Spleen (tissue), 11 donors: ENCODE results near the gene RHEB. TPM values are rescaled to one million over a fixed set of nuclear protein-coding genes. Genes with fewer than 3 reads are reported as not detected.

ENCODE experiments used
- DNase-seq: peaks from one replicate; pipeline ENCODE4 v3.0.0-alpha.2; 2020
- H3K27ac ChIP-seq, 8 donors: fragments of 200-600 bp; sonication (generic) in 7 of 8; 1 replicate in 4 of 8; 2 replicates in 4 of 8; pipeline versions ENCODE4 v1.5.0 to v1.8.0; 2016 to 2021; ENCODE audit warnings: inconsistent platforms in 4 of 8, mild to moderate bottlenecking in 4 of 8, moderate library complexity in 1 of 8
- H3K27me3 ChIP-seq, 7 donors: fragments of 200-600 bp; sonication (generic) in 6 of 7; replicated peaks in 1 of 7; 1 replicate in 4 of 7; 2 replicates in 3 of 7; pipeline versions ENCODE4 v1.5.0 to v1.8.0; 2016 to 2021; ENCODE audit warnings: inconsistent platforms in 3 of 7, mild to moderate bottlenecking in 1 of 7
- H3K36me3 ChIP-seq, 6 donors: fragments of 200-600 bp; sonication (generic) in 5 of 6; 1 replicate in 4 of 6; 2 replicates in 2 of 6; pipeline versions ENCODE4 v1.5.0 to v1.8.0; 2016 to 2021; ENCODE audit warnings: inconsistent platforms in 2 of 6
- H3K4me1 ChIP-seq, 6 donors: fragments of 200-600 bp; sonication (generic) in 5 of 6; 1 replicate in 3 of 6; 2 replicates in 3 of 6; pipeline versions ENCODE4 v1.5.0 to v1.8.0; 2016 to 2021; ENCODE audit warnings: inconsistent platforms in 3 of 6
- H3K4me3 ChIP-seq, 8 donors: fragments of 200-600 bp; sonication (generic) in 7 of 8; 1 replicate in 4 of 8; 2 replicates in 4 of 8; pipeline versions ENCODE4 v1.5.0 to v1.8.0; 2016 to 2021; ENCODE audit warnings: inconsistent platforms in 4 of 8, mild to moderate bottlenecking in 4 of 8, moderate library complexity in 2 of 8
- H3K9me3 ChIP-seq, 8 donors: fragments of 200-600 bp; sonication (generic) in 7 of 8; 1 replicate in 4 of 8; 2 replicates in 4 of 8; pipeline versions ENCODE4 v1.5.0 to v1.8.0; 2016 to 2021; ENCODE audit warnings: inconsistent platforms in 4 of 8
- CTCF ChIP-seq, 11 experiments: fragments of 200-600 bp in 7 of 11; fragments of 450-650 bp in 4 of 11; sonication (generic) in 4 of 11; IDR thresholded peaks in 8 of 11; conservative IDR thresholded peaks in 3 of 11; 1 replicate in 7 of 11; 2 replicates in 4 of 11; pipeline versions ENCODE4 v1.4.0 to v1.8.0; 2016 to 2021; ENCODE audit warnings: antibody characterized with exemption in 11 of 11, inconsistent platforms in 4 of 11, mild to moderate bottlenecking in 1 of 11
- POLR2A ChIP-seq, 3 donors: fragments of 450-650 bp; IDR thresholded peaks; one replicate each; pipeline ENCODE4 v1.5.1; 2017; ENCODE audit warnings: antibody characterized with exemption in 3 of 3, mild to moderate bottlenecking in 1 of 3
- POLR2AphosphoS5 ChIP-seq, 3 donors: sonication (generic); formaldehyde crosslinking; IDR thresholded peaks; one replicate each; pipeline ENCODE4 v1.5.1; 2017; ENCODE audit warnings: antibody characterized with exemption in 3 of 3
- WGBS, 5 donors: extraction: QIAGEN DNeasy Blood & Tissue Kit in 3 of 5; methylation state at CpG; one replicate each; pipeline versions ENCODE4 v1.1.5 to v1.1.7; 2013 to 2018; 5-methylcytosine and 5-hydroxymethylcytosine counted together
- intact Hi-C: fragments of 100-400 bp; cut with DNase I; formaldehyde crosslinking; loops from one replicate; pipeline ENCODE4 v1.15.0; 2023; ENCODE audit warnings: low total_unique reads
- polyA plus RNA-seq, 3 donors: library from polyadenylated mRNA; stranded (reverse); fragments of 200-250 nt; gene quantifications; one replicate each; pipeline ENCODE4 v1.2.1, GENCODE V29; 2013
- total RNA-seq, 7 donors: library from RNA; depleted of rRNA in 3 of 7; stranded (reverse); fragments of >200 nt in 3 of 7; fragmentation: NEBNext Ultra II Directional in 4 of 7; extraction: Animal tissue kit (Norgen Biotek cat#: 25700) in 4 of 7; gene quantifications; one replicate each; pipeline versions ENCODE4 v1.1.0 to v1.2.1, GENCODE V29; 2016 to 2021
- donor health status: healthy with polysubstance abuse.
- donor health status: DM: no; HTN: no; CAD: no; lungs with moderate emphysema.
- donor health status: DM: no; HTN: no; CAD: no.
- donor health status: Bipolar disorder and iron deficiency.
- donor health status: healthy.
- donor health status: DM: no; HTN: no; CAD: no.
- donor health status: DM: yes; HTN: yes; CAD: no.

The RHEB gene
- total and polyA plus RNA-seq, 10 donors, result 42.3 to 89.9 (median 72.5) TPM

GRCh38 chr7:151426441-151426903 is 93.2 kb downstream of the RHEB start:
- H3K36me3 ChIP-seq, result no peaks in the 10 kb centered on the region
- peaks cover 0 to 10% (median 0%) of the 10 kb centered on the region in 7 donors for H3K27me3 ChIP-seq
- H3K27ac ChIP-seq, result peak overlapping the region in 7 of 8 donors; percentile 60 to 79 (median 67)
- H3K4me1 ChIP-seq, result peaks cover 14 to 55% (median 28%) of the 10 kb centered on the region in 6 donors
- peaks cover 0 to 16% (median 6%) of the 10 kb centered on the region in 8 donors for H3K9me3 ChIP-seq
- DNase-seq, result peak; percentile 18
- no peak overlapping the region for H3K4me3 ChIP-seq
- 65 to 79% (median 68%) methylated on average over 14 of the region's 14 CpGs for WGBS, 5 donors
- intact Hi-C loops, result no loop called here
- no peak for TF ChIP-seq CTCF (IDR thresholded peaks at IDR 0.05 in 8 of 11, conservative IDR thresholded peaks at IDR 0.05 in 3 of 11)
- no peak for TF ChIP-seq POLR2A (IDR thresholded peaks at IDR 0.05)
- peak in 1 of 3 donors; percentile 38 for TF ChIP-seq POLR2AphosphoS5 (IDR thresholded peaks at IDR 0.05)

- 61 to 82% (median 71%) methylated on average over 7 of the region's 7 CpGs for WGBS, 5 donors
- DNase-seq, result peak; percentile 11
Measured at GRCh38 chr7:151425670-151426440, 93.8 kb downstream of the RHEB start.

GRCh38 chr7:151424799-151425198 is 94.9 kb downstream of the RHEB start:
- H3K36me3 ChIP-seq, result no peaks in the 10 kb centered on the region
- no peak for TF ChIP-seq POLR2A (IDR thresholded peaks at IDR 0.05)
- TF ChIP-seq CTCF (IDR thresholded peaks at IDR 0.05 in 8 of 11, conservative IDR thresholded peaks at IDR 0.05 in 3 of 11), result no peak
- no peak for TF ChIP-seq POLR2AphosphoS5 (IDR thresholded peaks at IDR 0.05)
- H3K27ac ChIP-seq, result no peak overlapping the region
- peaks cover 0 to 32% (median 14%) of the 10 kb centered on the region in 8 donors for H3K9me3 ChIP-seq
- no peak overlapping the region for H3K4me3 ChIP-seq
- H3K4me1 ChIP-seq, result peaks cover 8 to 38% (median 20%) of the 10 kb centered on the region in 6 donors
- WGBS, 5 donors, result 80 to 93% (median 85%) methylated on average over 5 of the region's 5 CpGs
- intact Hi-C loops, result no loop called here
- peaks cover 0 to 10% (median 0%) of the 10 kb centered on the region in 7 donors for H3K27me3 ChIP-seq
- peak; percentile 40 for DNase-seq

More at GRCh38 chr7:151425670-151426440, 93.8 kb downstream of the RHEB start:
- Histone ChIP-seq H3K4me1 (peaks cover 14 to 48% (median 28%) of the 10 kb centered on the region in 6 donors), H3K27ac (peak overlapping the region in 7 of 8 donors; percentile 60 to 79 (median 67)), H3K36me3 (no peaks in the 10 kb centered on the region), H3K4me3 (no peak overlapping the region), H3K9me3 (peaks cover 0 to 21% (median 6%) of the 10 kb centered on the region in 8 donors), H3K27me3 (peaks cover 0 to 10% (median 0%) of the 10 kb centered on the region in 7 donors)
- intact Hi-C loops, result no loop called here
- no peak for TF ChIP-seq POLR2AphosphoS5 (IDR thresholded peaks at IDR 0.05)
- no peak for TF ChIP-seq CTCF (IDR thresholded peaks at IDR 0.05 in 8 of 11, conservative IDR thresholded peaks at IDR 0.05 in 3 of 11)
- TF ChIP-seq POLR2A (IDR thresholded peaks at IDR 0.05), result no peak

- intact Hi-C loops, result no loop called here
- peak; percentile 5 for DNase-seq
- no peak for TF ChIP-seq POLR2AphosphoS5 (IDR thresholded peaks at IDR 0.05)
- no peak for TF ChIP-seq CTCF (IDR thresholded peaks at IDR 0.05 in 8 of 11, conservative IDR thresholded peaks at IDR 0.05 in 3 of 11)
- TF ChIP-seq POLR2A (IDR thresholded peaks at IDR 0.05), result no peak
- Histone ChIP-seq H3K36me3 (no peaks in the 10 kb centered on the region), H3K4me1 (peaks cover 0 to 30% (median 12%) of the 10 kb centered on the region in 6 donors), H3K9me3 (peaks cover 0 to 40% (median 23%) of the 10 kb centered on the region in 8 donors), H3K4me3 (no peak overlapping the region), H3K27me3 (peaks cover 0 to 10% (median 0%) of the 10 kb centered on the region in 7 donors), H3K27ac (no peak overlapping the region)
- WGBS, 5 donors, result 88 to 94% (median 89%) methylated on average over 5 of the region's 5 CpGs
Measured at GRCh38 chr7:151423936-151424335, 95.8 kb downstream of the RHEB start.
